NCI-H1417 treated with DMSO at 0.1 percent for 48 hours (cell line): ENCODE data around the gene FYN.

Experiments
- DNase-seq: peaks from one replicate; lab custom pipeline; 2025; lab: John Stamatoyannopoulos, UW

Gene FYN

GRCh38 chr6:111625461-111626391 is 247.5 kb downstream of the FYN start:
- DNase-seq = no peak

- no peak for DNase-seq
Observed at GRCh38 chr6:111625099-111625416, 248.2 kb downstream of the FYN start.

GRCh38 chr6:111624401-111625098 is 248.7 kb downstream of the FYN start:
- no peak for DNase-seq

GRCh38 chr6:111623046-111623718 is 250.1 kb downstream of the FYN start:
- DNase-seq = no peak

GRCh38 chr6:111620169-111620568 is 253.1 kb downstream of the FYN start:
- no peak for DNase-seq

GRCh38 chr6:111618407-111618806 is 254.8 kb downstream of the FYN start:
- DNase-seq = no peak

GRCh38 chr6:111617149-111617548 is 256.1 kb downstream of the FYN start:
- no peak for DNase-seq

GRCh38 chr6:111615916-111616612 is 257.2 kb downstream of the FYN start:
- DNase-seq = no peak

GRCh38 chr6:111614833-111615582 is 258.2 kb downstream of the FYN start:
- DNase-seq = no peak

GRCh38 chr6:111612379-111612778 is 260.9 kb downstream of the FYN start:
- no peak for DNase-seq

- DNase-seq = no peak
Observed at GRCh38 chr6:111610548-111611172, 262.6 kb downstream of the FYN start.
